ENCODE measurements around the gene UBE2Z.

DNA sequence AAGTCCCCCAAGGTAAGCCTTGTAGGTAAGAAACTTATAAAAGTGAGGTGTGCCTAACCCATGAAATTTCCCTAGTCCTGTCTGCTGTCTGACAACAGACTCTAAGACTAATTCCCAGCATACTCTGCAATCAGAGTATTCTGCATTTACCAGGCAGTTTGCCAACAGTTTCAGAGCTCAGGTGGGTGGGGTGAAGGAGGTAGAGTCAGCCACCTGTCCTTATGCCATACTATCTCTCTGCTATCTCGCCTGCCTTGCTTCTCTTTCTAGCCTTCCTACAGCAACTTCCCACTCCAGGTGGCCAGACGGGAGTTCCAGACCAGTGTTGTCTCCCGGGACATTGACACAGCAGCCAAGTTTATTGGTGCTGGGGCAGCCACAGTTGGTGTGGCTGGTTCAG is 13.3 kb upstream of the UBE2Z start:
- TF ChIP-seq CTCF (conservative IDR thresholded peaks at IDR 0.05; ENCODE audit: low read depth, low read length) = no peak
- no peak for TF ChIP-seq EZH2 (IDR thresholded peaks at IDR 0.05; ENCODE audit: borderline replicate concordance, low read depth, low read length, poor library complexity, severe bottlenecking)
